Hematopoietic multipotent progenitor cell treated with erythropoietin and hydrocortisone succinate and interleukin-3 and kit ligand, for 6 days (in vitro differentiated cells): ENCODE results near the gene HOXA7.

Source experiments
- DNase-seq: peaks from one replicate; pipeline ENCODE4 v3.0.0-alpha.2; 2015

Gene HOXA7

DNA sequence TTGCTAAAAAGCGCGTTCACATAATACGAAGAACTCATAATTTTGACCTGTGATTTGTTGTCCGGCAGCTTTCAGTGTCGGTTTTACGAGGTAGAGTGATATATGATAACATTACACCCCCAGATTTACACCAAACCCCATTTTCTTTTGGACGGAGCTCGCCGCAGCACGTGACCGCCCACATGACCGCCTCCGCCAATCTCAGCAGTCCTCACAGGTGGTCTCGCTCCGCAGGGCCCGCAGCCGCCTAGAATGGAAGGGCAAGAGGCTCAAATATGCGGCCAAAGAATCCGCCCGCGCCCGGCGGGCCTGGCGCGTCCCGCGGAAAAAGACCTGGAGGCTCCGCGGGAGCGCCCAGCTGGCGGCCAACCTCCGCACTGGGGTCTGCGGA lies at the start of gene HOXA7:
HOXA7 (minus strand) TSS at position 168 of the 391 bp plus-strand sequence; CDS start at position 38, 130 bp downstream.
- DNase-seq, result peak; percentile 49

GRCh38 chr7:27205325-27206280 lies 49.1 kb upstream of the HOXA7 start:
- no peak for DNase-seq

DNA sequence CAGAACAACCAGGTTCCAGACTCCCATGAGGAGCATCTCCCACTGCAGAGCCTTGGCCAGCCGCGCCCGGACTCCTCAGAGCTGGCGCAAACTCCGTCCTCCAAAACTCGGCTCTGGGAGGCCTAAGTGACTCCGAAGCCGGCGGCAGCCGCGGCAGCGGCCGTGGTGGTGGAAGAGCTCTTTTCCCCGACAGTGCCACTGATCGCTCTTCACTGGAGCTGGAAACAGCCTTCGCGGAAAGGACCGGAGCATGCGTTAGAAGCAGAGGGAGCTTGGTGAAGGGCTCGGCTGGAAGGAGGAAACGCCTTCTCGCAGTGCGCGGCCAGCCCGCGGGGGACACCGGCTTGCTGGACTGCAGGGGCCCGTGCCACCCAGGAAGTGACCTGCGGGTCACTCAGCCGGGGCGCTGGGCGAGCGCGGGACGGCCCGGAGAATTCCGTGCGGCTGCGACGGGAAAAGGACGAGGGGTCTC lies 48.4 kb upstream of the HOXA7 start:
- no peak for DNase-seq

DNA sequence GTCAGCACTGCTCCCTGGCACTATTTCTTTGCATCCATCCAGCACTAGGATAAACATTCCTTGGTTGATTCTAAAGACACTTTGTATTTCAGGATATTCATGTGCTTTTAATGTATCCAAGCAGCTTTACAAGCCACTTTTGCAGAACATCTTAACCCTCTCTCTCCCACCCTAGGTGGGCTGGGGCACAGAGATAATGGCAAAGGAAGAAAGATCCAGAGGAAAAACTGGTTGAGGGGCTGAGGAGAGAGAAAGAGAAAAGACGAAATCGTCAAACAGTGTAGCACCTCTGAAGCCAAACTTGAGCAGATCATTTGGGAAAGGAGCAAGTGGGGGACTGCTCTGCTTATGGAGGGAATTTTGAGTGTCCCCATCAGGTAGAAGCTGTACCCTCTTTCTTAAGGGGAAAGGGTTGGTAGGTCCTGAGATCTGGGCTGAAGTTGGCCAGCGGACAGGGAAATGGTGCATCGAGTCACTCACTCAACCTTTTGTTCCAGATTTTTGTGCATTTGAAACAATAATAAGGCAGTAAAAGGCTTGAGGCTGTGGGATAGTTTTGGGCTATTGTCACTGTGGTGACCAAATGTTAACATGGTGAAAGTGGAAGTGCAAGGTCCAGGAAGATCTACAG lies 47.6 kb upstream of the HOXA7 start:
- no peak for DNase-seq

DNA sequence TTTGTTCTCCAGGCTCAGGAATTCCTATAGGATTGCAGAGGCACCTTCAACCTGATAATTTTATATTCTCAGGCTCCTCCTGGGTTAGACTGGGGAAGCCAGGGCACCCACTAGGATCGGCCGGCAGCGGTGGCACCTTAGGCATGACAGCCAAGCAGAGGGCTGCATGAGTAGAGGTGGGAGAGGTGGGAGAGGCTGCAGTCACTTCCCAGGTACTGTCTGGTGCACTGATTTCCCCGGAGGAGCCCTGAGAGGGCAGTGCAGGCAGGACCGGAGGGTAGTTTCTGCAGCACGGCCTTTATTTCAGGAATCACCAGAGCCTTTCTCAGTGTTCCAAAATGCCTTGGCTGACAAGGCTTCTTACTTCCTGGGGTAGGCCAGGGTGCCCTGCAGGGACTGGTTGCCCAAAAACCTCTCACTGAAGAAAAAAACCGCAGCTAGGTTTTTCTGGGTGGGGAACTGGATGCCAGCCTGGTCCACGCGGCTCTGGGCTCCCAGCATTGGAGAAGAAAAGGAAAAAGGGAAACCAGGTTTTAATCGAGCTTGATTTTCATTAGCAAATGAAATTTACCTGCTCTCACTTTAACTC lies 47.0 kb upstream of the HOXA7 start:
- no peak for DNase-seq

DNA sequence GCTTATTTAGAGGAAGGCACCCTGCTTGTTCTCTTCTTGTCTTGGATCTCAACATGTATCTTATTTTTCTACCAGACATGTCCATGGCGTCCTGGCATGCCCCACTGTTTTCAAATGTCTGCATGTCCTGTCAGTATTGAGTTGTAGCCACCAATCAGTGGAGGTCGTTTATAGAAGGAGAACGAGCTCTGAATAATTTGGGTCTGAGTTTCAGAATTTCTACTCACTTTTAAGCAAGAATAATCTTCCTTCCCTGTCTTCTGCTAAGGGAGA lies 46.3 kb upstream of the HOXA7 start:
- DNase-seq, result no peak

GRCh38 chr7:27202018-27202861 lies 45.8 kb upstream of the HOXA7 start:
- DNase-seq, result no peak

- no peak for DNase-seq
Observed at GRCh38 chr7:27201580-27202017, 45.1 kb upstream of the HOXA7 start.

GRCh38 chr7:27200761-27201579 lies 44.5 kb upstream of the HOXA7 start:
- peak; percentile 50 for DNase-seq

DNA sequence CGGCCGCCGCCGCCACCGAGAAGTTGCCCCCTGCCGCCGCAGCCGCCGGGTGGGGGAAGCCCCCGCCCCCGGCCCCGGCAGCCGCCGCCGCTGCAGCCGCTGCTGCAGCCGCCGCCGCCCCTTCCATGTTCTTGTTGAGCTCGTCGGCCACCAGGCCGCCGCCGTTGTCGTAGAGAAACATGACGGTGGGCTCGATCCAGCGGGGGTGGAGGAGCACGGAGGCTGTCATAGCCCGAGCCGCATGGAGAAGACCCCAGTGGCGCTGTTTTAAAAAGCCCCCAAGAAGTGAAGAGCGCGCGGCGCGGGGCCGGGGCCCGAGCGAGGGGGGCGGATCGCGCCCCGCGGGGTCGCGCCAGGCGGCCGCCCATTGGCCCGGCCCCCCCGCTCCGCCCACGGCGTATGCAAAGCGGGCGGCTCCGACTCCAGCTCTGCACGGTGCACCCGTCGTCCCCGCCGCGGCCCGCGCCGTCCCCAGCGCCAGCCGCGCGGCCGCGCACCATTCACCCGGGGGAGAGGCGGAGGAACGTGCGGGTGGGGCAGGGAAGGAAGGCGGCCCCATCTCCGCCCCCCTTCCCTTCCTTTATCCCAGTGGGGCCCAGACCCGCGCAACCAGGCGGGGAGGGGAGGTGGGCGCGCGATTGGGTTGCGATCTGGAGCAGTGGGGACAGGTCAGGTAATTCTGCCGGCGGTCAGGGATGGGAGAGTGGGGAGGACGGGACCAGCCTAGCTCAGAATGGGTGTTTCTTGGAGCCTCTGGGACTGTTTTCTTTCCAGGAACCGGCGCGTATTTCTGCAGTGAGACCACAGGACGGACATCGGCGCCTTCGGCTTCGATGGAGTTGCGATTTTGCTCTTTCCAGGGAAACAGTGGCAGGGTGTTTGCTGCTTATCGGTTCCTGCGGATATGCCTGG lies 43.6 kb upstream of the HOXA7 start, which contains the start of gene HOXA13:
HOXA13 (minus strand) TSS at position 243 of the 912 bp plus-strand sequence; CDS start at position 229, 14 bp downstream.
- peak; percentile 48 for DNase-seq

- DNase-seq, result no peak
Observed at GRCh38 chr7:27198871-27199801, 42.7 kb upstream of the HOXA7 start.

DNA sequence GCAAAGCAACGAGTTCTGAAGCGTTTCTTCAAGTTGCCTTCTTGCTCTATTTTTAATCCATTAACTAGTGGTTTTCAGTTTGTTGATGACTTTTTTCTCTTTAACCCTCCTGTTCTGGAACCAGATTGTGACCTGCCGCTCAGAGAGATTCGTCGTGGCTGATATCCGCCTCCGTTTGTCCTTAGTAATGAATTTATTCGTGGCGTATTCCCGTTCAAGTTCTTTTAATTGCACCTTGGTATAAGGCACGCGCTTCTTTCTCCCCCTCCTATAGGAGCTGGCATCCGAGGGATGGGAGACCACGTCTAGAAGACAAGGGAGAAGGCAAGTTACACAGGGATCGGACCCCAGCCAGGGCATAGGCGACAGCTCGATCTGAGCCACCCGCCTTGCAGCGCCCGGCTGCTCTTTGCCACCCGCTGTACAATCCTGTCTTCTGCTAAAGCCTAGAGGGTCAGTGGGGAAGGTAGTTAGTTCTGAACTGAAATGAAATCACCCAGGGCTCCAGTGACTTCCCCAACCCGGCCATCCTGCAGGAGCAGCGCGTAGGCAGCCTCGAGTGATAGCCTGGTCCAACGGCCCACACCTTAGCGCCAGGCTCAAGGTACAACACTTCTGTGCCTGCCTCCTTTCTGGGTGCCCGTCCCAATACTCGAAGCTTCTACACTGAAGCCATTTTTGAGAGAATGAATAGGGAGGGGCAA lies 41.8 kb upstream of the HOXA7 start:
- no peak for DNase-seq

- DNase-seq, result no peak
Observed at GRCh38 chr7:27197137-27198042, 40.9 kb upstream of the HOXA7 start.

- peak; percentile 91 for DNase-seq
Observed at GRCh38 chr7:27196287-27196767, 39.9 kb upstream of the HOXA7 start.

DNA sequence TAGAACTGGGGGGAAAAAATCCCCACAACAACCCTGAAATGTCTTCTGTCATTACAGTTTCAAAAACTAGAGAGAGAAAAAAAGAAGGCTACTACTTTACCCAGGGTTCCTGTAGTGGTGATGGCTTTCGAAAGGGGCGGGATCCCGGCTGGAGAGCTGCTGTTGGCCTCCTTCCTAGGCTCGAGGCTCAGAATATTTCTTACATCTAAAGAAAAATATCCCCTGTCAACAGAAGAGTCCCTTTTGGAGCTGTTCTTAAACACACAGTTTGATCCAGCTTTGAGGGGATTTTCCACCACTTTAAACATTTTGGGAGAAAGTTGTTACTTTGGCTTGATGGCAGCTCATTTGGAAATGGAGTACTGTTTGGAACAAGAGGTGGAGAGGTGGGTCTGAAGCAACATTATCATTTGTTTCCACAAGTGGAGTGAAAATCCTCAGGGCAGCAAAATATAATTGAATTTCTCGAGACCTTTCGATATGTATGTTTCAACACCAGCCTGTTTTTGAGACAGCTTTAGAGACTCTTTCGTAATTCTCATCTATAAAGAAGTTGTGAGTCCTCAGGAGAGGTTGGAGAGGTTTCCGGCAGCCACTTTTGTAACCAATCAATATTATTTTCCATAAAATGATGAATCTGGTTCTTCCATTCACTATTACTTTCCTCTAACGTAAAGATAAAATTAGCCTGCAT lies 38.4 kb upstream of the HOXA7 start:
- DNase-seq, result no peak

- no peak for DNase-seq
Observed at GRCh38 chr7:27194002-27194352, 37.5 kb upstream of the HOXA7 start.
